Endothelial cell of umbilical vein (primary cell): ENCODE results near the gene GJB5. TPM values are rescaled to one million over a fixed set of nuclear protein-coding genes. Genes with fewer than 3 reads are reported as not detected.

Experiments
- BruUV-seq: library from RNA; stranded (reverse); fragments of 400-500 nt; replicated peaks from 2 replicates; lab custom pipeline; 2021; lab: Mats Ljungman, UMichigan
- CTCF ChIA-PET: fragments of 300-600, 350-600 bp; sonication (Branson Sonifier 250); formaldehyde crosslinking; loops from one replicate; lab custom pipeline; 2021; ENCODE audit warnings: antibody characterized with exemption, inconsistent platforms; lab: Charles Lee
- POLR2A ChIA-PET: fragments of 300-600, 350-600 bp; sonication (Branson Sonifier 250); formaldehyde crosslinking; loops from one replicate; lab custom pipeline; 2021; ENCODE audit warnings: antibody characterized with exemption, inconsistent platforms; lab: Charles Lee
- DNase-seq: peaks from one replicate; pipeline ENCODE4 v3.0.0-alpha.2; 2011; ENCODE audit warnings: low read depth, low spot score
- FAIRE-seq: peaks from 2 replicates; lab custom pipeline; 2011; peaks lifted over from hg19 to GRCh38; lab: Jason Lieb, UNC
- H2AFZ ChIP-seq: 2 replicates; pipeline ENCODE4 v1.6.0; 2012; ENCODE audit warnings: low read depth, low read length, control low read depth, inconsistent platforms
- H3K27ac ChIP-seq: 2 replicates; pipeline ENCODE4 v1.5.1; 2011; ENCODE audit warnings: low read depth, mild to moderate bottlenecking, control low read depth, low read length, moderate library complexity; ENCODE audit not compliant: insufficient read depth
- H3K27me3 ChIP-seq, 2 experiments: 2 replicates each; pipeline versions ENCODE4 v1.6.0 to v1.6.1; 2011; ENCODE audit warnings: low read length in 2 of 2, mixed read lengths in 1 of 2; ENCODE audit not compliant: control insufficient read depth in 2 of 2, insufficient read depth in 2 of 2
- H3K36me3 ChIP-seq, 2 experiments: 2 replicates in 1 of 2; 3 replicates in 1 of 2; pipeline ENCODE4 v1.5.1; 2011; ENCODE audit warnings: low read length in 2 of 2, mild to moderate bottlenecking in 1 of 2, moderate library complexity in 1 of 2; ENCODE audit not compliant: control insufficient read depth in 2 of 2, insufficient read depth in 2 of 2; ENCODE audit errors: extremely low read depth in 1 of 2
- H3K4me1 ChIP-seq: 3 replicates; pipeline ENCODE4 v1.5.1; 2011; ENCODE audit warnings: mild to moderate bottlenecking, low read length; ENCODE audit not compliant: control insufficient read depth, insufficient read depth; ENCODE audit errors: extremely low read depth
- H3K4me2 ChIP-seq: 2 replicates; pipeline ENCODE4 v1.6.1; 2011; ENCODE audit warnings: low read length, control low read depth, mixed read lengths; ENCODE audit not compliant: insufficient read depth
- H3K4me3 ChIP-seq, 3 experiments: fragments of 200-600 bp in 1 of 3; sonication (generic), shearing (Covaris generic) in 1 of 3; replicated peaks in 1 of 3; 2 replicates each; pipeline ENCODE4 v1.5.1; 2011 to 2016; ENCODE audit warnings: control low read depth in 3 of 3, low read length in 3 of 3, mild to moderate bottlenecking in 2 of 3, inconsistent platforms in 1 of 3, low read depth in 1 of 3, moderate library complexity in 1 of 3; ENCODE audit not compliant: insufficient read depth in 1 of 3
- H3K79me2 ChIP-seq: 2 replicates; pipeline ENCODE4 v1.6.0; 2012; ENCODE audit warnings: low read length, inconsistent platforms; ENCODE audit not compliant: control insufficient read depth, insufficient read depth
- H3K9ac ChIP-seq: replicated peaks from 2 replicates; pipeline ENCODE3; 2011; ENCODE audit warnings: low read length, control low read depth; ENCODE audit not compliant: insufficient read depth; ENCODE audit errors: extremely low read depth
- H3K9me1 ChIP-seq: replicated peaks from 3 replicates; pipeline ENCODE4 v1.6.0; 2011; ENCODE audit warnings: mild to moderate bottlenecking, low read length; ENCODE audit not compliant: control insufficient read depth, insufficient read depth; ENCODE audit errors: extremely low read depth
- H3K9me3 ChIP-seq: replicated peaks from 2 replicates; pipeline ENCODE4 v1.5.1; 2012; ENCODE audit warnings: low read length, inconsistent platforms; ENCODE audit not compliant: control insufficient read depth, insufficient read depth
- H4K20me1 ChIP-seq: replicated peaks from 2 replicates; pipeline ENCODE3; 2011; ENCODE audit warnings: mild to moderate bottlenecking, low read length; ENCODE audit not compliant: control insufficient read depth, insufficient read depth; ENCODE audit errors: extremely low read depth
- EZH2 ChIP-seq: IDR thresholded peaks from 2 replicates; pipeline ENCODE4 v1.6.1; 2012; ENCODE audit warnings: borderline replicate concordance, low read depth, mild to moderate bottlenecking, moderate library complexity, low read length, inconsistent platforms; ENCODE audit not compliant: severe bottlenecking
- FOS ChIP-seq: IDR thresholded peaks from 2 replicates; pipeline ENCODE4 v1.6.1; 2011; ENCODE audit warnings: mild to moderate bottlenecking, low read length, moderate library complexity, borderline replicate concordance; ENCODE audit not compliant: insufficient read depth
- GATA2 ChIP-seq: IDR thresholded peaks from 2 replicates; pipeline ENCODE4 v1.7.0; 2011; ENCODE audit warnings: low read depth, mild to moderate bottlenecking, moderate library complexity, mixed read lengths, low read length; ENCODE audit not compliant: insufficient read length, insufficient read depth
- JUN ChIP-seq: IDR thresholded peaks from 2 replicates; pipeline ENCODE4 v1.6.1; 2011; ENCODE audit warnings: borderline replicate concordance, low read depth; ENCODE audit not compliant: insufficient read length, insufficient read depth
- MYC ChIP-seq: IDR thresholded peaks from one replicate; pipeline ENCODE4 v1.6.1; 2011; ENCODE audit warnings: mild to moderate bottlenecking, low read depth, low read length
- POLR2A ChIP-seq: IDR thresholded peaks from 2 replicates; pipeline ENCODE4 v1.6.1; 2012; ENCODE audit warnings: low read depth, mild to moderate bottlenecking, control low read depth, low read length
- POLR2AphosphoS5 ChIP-seq: IDR thresholded peaks from 2 replicates; pipeline ENCODE4 v1.6.1; 2012; ENCODE audit warnings: low read depth, mild to moderate bottlenecking, control low read depth, low read length, moderate library complexity; ENCODE audit not compliant: insufficient read depth
- dilution Hi-C: fragments of 300-500 bp; cut with MboI; formaldehyde crosslinking; loops from one replicate; pipeline ENCODE4 v1.15.0; 2019; ENCODE audit warnings: low sequenced_read_pairs; ENCODE audit not compliant: extremely low pct_ligation_motif_present
- intact Hi-C: fragments of 100-400 bp; cut with micrococcal nuclease; formaldehyde crosslinking; loops from one replicate; pipeline ENCODE4 v1.10.0; 2022
- polyA plus RNA-seq, 4 experiments: library from polyadenylated mRNA; depleted of rRNA in 3 of 4; stranded (reverse) in 3 of 4; unstranded in 1 of 4; fragments of >200 nt; gene quantifications; 2 replicates each; pipeline versions ENCODE4 v1.2.1 to v1.2.3, GENCODE V29; 2011 to 2012; ENCODE audit warnings: missing spikeins in 1 of 4
- total RNA-seq: library from RNA; stranded (reverse); gene quantifications from 2 replicates; pipeline ENCODE4 v1.2.3, GENCODE V29; 2021
- TF ChIP-seq, protein P1 (sequence below), 2 donors: IDR thresholded peaks; 1 replicate in 1 of 2; 2 replicates in 1 of 2; pipeline ENCODE4 v1.5.1; 2011; ENCODE audit warnings: low read length in 2 of 2, mild to moderate bottlenecking in 2 of 2, moderate library complexity in 2 of 2, control low read depth in 1 of 2, inconsistent platforms in 1 of 2, low read depth in 1 of 2; ENCODE audit not compliant: insufficient read depth in 1 of 2; ENCODE audit errors: extremely low read depth in 1 of 2
- TF ChIP-seq, protein P2 (sequence below): IDR thresholded peaks from 2 replicates; pipeline ENCODE4 v1.6.1; 2011; ENCODE audit not compliant: insufficient read depth, insufficient read length

Gene GJB5
- total and polyA plus RNA-seq, 2 donors (not counting 3 experiments of a cell fraction or from before 2014, with no cell fraction given): not detected

DNA sequence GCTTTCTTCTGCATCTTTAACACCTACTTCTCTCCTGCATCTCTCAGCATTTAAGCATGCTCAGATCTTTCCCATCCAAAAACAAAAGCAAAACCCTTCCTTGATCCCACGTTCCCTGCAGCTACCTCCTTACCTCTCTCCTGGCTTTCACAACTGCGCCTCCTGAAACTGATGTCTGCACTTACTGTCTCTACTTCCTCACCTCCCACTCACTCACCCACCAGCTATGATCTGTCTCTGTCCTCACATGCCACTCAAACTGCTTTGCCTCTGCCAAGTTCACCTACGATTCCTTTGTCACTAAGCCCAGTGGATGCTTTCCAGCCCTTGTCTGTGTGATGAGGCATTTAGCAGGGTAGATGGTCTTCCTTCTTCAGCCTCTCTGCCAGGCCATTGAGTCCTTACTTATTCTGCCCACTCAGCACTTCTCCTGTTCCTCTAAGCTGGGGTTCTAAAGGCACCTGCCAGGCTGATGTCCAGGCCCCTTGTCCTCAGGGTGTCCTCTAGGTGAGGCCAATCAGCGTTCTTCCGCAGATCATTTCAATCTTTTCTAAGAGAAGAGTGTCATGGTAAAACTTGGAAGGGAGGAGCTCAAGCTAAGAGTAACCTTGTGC is 16.2 kb downstream of the GJB5 start:
- no peak overlapping the region for H3K4me2 ChIP-seq
- H3K9ac ChIP-seq: no peak overlapping the region
- no peak for TF ChIP-seq GATA2
- TF ChIP-seq FOS: no peak
- TF ChIP-seq POLR2AphosphoS5: no peak
- no peak for TF ChIP-seq POLR2A
- TF ChIP-seq JUN: no peak
- TF ChIP-seq, protein P1, sequence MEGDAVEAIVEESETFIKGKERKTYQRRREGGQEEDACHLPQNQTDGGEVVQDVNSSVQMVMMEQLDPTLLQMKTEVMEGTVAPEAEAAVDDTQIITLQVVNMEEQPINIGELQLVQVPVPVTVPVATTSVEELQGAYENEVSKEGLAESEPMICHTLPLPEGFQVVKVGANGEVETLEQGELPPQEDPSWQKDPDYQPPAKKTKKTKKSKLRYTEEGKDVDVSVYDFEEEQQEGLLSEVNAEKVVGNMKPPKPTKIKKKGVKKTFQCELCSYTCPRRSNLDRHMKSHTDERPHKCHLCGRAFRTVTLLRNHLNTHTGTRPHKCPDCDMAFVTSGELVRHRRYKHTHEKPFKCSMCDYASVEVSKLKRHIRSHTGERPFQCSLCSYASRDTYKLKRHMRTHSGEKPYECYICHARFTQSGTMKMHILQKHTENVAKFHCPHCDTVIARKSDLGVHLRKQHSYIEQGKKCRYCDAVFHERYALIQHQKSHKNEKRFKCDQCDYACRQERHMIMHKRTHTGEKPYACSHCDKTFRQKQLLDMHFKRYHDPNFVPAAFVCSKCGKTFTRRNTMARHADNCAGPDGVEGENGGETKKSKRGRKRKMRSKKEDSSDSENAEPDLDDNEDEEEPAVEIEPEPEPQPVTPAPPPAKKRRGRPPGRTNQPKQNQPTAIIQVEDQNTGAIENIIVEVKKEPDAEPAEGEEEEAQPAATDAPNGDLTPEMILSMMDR (IDR thresholded peaks at IDR 0.05; ENCODE audit: extremely low read depth in 1 of 2, insufficient read depth in 1 of 2, low read depth in 1 of 2, low read length in 2 of 2): no peak
- TF ChIP-seq, protein P2, sequence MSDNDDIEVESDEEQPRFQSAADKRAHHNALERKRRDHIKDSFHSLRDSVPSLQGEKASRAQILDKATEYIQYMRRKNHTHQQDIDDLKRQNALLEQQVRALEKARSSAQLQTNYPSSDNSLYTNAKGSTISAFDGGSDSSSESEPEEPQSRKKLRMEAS: no peak
- TF ChIP-seq EZH2: no peak
- TF ChIP-seq MYC: no peak
- no peaks in the 10 kb centered on the region for H3K9me1 ChIP-seq
- H3K27ac ChIP-seq: no peak overlapping the region
- no peak overlapping the region for H2AFZ ChIP-seq
- CTCF ChIA-PET: interaction anchor here (1.6 kb wide), 1 partner anchor 28 kb away, joined by 7 read pairs; no protein-coding TSS in a partner anchor
- BruUV-seq: no TSS peak
- no peaks in the 10 kb centered on the region for H3K9me3 ChIP-seq
- no peaks in the 10 kb centered on the region for H4K20me1 ChIP-seq
- no peaks in the 10 kb centered on the region for H3K27me3 ChIP-seq
- POLR2A ChIA-PET: no interaction called here
- H3K4me3 ChIP-seq: no peak overlapping the region
- no peaks in the 10 kb centered on the region for H3K79me2 ChIP-seq
- DNase-seq: no peak
- H3K4me1 ChIP-seq: no peaks in the 10 kb centered on the region
- no peaks in the 10 kb centered on the region for H3K36me3 ChIP-seq
- dilution Hi-C loops (no loop called here), intact Hi-C loops (no loop called here)
- no peak for FAIRE-seq
